SKM-1 (cell line): ENCODE results near the gene TNN.

ENCODE experiments used
- DNase-seq: peaks from one replicate; lab custom pipeline; 2025; ENCODE audit not compliant: unreplicated experiment; lab: John Stamatoyannopoulos, UW

The TNN gene

GRCh38 chr1:175145899-175146528, 78.4 kb downstream of the TNN start:
- DNase-seq, result no peak

- DNase-seq, result peak; percentile 87
Observed at GRCh38 chr1:175146529-175147213, 79.0 kb downstream of the TNN start.

GRCh38 chr1:175147569-175147968, 79.9 kb downstream of the TNN start:
- no peak for DNase-seq

- no peak for DNase-seq
Observed at GRCh38 chr1:175148068-175148467, 80.4 kb downstream of the TNN start.

- no peak for DNase-seq
Observed at GRCh38 chr1:175150596-175151319, 83.1 kb downstream of the TNN start.

- DNase-seq, result peak; percentile 53
Observed at GRCh38 chr1:175152006-175152652, 84.5 kb downstream of the TNN start.

GRCh38 chr1:175154629-175155472, 87.2 kb downstream of the TNN start:
- peak; percentile 78 for DNase-seq

GRCh38 chr1:175155473-175155856, 87.8 kb downstream of the TNN start:
- no peak for DNase-seq

- no peak for DNase-seq
Observed at GRCh38 chr1:175155936-175156335, 88.3 kb downstream of the TNN start.

- DNase-seq, result no peak
Observed at GRCh38 chr1:175157200-175157599, 89.6 kb downstream of the TNN start.

- DNase-seq, result no peak
Observed at GRCh38 chr1:175158170-175158591, 90.5 kb downstream of the TNN start.

- DNase-seq, result no peak
Observed at GRCh38 chr1:175162955-175163354, 95.3 kb downstream of the TNN start.

GRCh38 chr1:175163702-175164101, 96.1 kb downstream of the TNN start:
- DNase-seq, result no peak

GRCh38 chr1:175164751-175165150, 97.1 kb downstream of the TNN start:
- no peak for DNase-seq

- no peak for DNase-seq
Observed at GRCh38 chr1:175166746-175167145, 99.1 kb downstream of the TNN start.

- no peak for DNase-seq
Observed at GRCh38 chr1:175167861-175168260, 100.2 kb downstream of the TNN start.

- no peak for DNase-seq
Observed at GRCh38 chr1:175168782-175169181, 101.1 kb downstream of the TNN start.

- DNase-seq, result no peak
Observed at GRCh38 chr1:175169286-175170018, 101.8 kb downstream of the TNN start.

GRCh38 chr1:175171036-175171913, 103.6 kb downstream of the TNN start:
- no peak for DNase-seq
